Cardiac septum (tissue), 1 donor: ENCODE data around the gene POR. TPM values are rescaled to one million over a fixed set of nuclear protein-coding genes. Genes with fewer than 3 reads are reported as not detected.
"Not testable (repeated sequence)": the region's sequence is repeated elsewhere in the genome, so short reads cannot be mapped to it uniquely, and the experiment has no call there.

Experiments
- DNase-seq: peaks from one replicate; pipeline ENCODE4 v3.0.0-alpha.2; 2020; ENCODE audit warnings: low spot score
- intact Hi-C: fragments of 100-400 bp; cut with DNase I; formaldehyde crosslinking; loops from one replicate; pipeline ENCODE4 v1.14.0; 2022
- total RNA-seq: library from RNA; stranded (reverse); fragmentation: NEBNext Ultra II Directional; extraction: Animal tissue kit (Norgen Biotek cat#: 25700); gene quantifications from one replicate; pipeline ENCODE4 v1.2.1, GENCODE V29; 2021
- donor health status: DM: no; HTN: no; CAD: no.

The POR gene
- total RNA-seq, 1 donor from 2014 or later, result 39.7 TPM

DNA sequence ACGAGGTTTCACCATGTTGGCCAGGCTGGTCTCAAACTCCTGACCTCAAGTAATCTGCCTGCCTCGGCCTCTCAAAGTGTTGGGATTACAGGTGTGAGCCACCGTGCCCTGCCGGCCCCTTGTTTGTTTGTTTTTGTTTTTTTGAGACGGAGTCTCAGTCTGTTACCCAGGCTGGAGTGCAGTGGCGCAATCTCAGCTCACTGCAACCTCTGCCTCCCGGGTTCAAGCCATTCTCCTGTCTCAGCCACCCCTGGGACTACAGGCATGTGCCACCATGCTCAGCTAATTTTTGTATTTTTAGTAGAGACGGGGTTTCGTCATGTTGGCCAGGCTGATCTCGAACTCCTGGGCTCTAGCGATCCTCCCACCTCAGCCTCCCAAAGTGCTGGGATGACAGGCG is 3.8 kb upstream of the POR start:
- DNase-seq, intact Hi-C loops: not testable (repeated sequence)

DNA sequence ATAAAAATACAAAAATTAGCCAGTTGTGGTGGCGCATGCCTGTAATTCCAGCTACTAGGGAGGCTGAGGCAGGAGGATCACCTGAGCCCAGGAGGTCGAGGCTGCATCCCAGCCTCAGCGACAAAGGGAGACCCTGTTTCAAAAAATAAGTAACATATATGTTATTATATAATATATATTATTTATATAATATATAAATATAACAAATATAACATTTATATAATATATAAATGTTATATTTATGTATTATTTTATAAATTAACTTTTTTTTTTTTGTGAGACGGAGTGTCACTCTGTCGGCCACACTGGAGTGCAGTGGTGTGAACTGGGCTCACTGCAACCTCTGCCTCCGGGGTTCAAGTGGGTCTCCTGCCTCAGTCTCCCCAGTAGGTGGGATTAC is 1.5 kb upstream of the POR start:
- no peak for DNase-seq
- intact Hi-C loops, result no loop called here

DNA sequence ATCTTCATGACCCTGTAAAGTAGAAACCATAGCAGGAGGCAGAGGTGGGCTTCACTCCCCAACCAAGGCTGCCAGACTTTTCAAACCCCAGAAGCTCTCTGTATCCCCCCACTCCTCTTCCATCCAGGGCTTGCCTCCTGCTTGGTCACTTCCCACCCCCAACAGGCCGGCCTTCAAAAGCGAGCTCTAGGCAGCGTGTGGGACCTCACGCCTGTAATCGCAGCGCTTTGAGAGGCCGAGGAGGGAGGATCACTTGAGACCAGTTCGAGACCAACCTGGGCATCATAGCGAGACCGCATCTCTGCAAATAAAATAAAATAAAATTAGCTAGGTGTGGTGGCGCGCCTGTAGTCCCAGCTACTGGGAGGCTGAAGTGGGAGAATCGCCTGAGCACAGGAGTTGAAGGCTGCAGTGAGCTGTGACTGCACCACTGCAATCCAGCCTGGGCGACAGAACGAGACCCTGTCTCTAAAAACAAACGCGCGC is 743 bp upstream of the POR start:
- DNase-seq, result no peak
- intact Hi-C loops, result loop anchor here (2.0 kb wide), 1 partner anchor 35 kb away; the partner anchor contains the start of gene RHBDD2

DNA sequence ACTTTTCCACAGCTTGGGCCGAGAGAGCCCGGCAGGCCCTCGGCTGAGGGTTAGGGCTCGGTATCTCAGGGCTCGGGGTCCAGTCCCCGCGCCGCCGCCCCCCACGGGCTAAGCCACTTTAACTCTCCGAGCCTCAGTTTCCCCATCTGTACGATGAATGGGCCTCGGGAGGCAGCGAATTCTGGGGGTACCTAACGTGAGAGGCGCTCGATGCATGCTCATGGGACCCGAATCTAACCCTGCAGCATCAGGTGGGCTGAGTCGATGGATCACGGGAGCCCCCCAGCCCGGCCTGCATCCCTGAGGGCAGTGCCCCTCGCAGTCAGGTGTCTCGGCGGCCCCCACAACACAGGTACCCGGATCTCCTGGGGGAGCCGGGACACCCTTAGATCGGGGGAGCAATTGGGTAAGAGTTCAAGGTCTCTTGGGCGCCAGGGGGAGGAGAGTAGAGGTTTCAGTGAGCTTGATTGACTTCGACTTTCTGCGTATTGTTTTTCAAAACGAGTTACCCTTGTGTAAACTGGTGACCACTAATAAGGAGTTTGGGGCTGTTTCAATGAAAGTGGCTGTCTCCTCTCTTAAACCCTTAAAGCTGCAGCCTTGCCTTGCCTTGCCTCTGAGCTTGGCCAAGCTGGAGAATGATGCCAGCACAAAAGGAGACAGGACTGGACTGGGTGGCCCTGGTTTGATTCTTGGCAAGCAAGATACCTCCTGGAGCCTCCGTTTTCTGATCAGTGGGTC is 631 bp downstream of the POR start:
- no peak for DNase-seq
- intact Hi-C loops, result loop anchor here (2.0 to 5.0 kb wide), 2 partner anchors 37 to 52 kb away; partner anchors contain the start of gene RHBDD2

DNA sequence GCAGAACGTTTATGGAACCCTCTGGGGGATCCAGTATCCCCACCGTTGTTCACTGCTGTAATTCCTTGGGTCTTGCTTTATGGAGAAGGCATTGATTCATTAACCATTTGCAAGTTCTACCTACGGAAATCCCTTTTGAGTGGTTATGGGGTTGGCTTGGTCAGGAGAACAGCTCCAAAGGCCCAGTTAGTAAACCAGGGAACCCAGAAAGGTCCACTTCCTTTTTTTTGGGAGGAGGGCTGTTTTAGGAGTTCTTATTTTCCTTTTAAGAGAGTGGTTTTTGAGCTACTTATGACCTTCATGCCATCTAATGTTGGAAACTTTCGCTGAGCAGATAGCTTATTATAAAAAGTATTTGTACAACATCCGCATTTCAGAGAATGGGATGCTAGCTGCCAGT is 1.3 kb downstream of the POR start:
- intact Hi-C loops, result loop anchor here (5.0 kb wide), 1 partner anchor 51 kb away; no protein-coding TSS in a partner anchor
- no peak for DNase-seq

DNA sequence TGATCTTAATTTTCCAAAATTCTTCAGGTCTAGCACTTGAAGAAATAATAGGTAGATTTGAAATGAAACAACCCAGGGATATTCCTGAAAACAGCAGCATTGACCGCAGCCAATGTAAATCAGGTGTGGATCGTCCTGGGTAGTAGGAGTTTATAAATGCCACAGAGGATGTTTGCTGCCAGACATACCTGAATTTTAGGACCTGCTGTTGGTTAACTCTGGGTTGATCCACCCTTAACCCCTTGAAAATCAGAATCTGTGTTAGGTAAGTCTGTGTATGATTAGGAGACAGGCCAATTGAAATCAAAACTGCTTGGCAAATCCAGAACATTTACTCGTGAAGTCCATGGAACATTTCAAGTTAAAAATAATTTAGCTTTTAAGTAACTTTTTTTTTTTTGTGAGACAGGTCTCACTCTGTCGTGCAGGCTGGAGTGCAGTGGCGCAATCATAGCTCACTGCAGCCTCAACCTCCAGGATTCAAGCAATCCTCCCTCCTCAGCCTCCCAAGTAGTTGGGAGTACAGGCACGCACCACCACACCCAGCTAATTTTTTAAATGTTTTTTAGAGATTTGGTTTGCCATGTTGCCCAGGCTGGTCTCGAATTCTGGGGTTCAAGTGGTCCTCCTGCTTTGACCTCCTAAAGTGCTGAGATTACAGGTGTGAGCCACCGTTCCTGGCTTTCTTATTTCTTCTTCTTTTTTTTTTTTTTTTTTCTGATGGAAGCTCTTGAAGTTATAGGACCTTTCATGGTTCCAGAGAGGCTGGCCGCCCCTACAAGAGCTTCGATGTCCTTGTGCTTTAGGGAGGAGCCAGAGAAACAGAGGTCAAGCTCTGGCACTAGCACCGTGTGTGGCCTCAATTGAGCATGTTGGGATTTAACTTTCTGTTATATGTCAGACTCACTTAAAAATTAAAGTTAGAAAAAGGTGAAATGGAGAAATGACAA is 2.0 kb downstream of the POR start:
- intact Hi-C loops, result loop anchor here (5.0 kb wide), 1 partner anchor 50 kb away; no protein-coding TSS in a partner anchor
- no peak for DNase-seq

DNA sequence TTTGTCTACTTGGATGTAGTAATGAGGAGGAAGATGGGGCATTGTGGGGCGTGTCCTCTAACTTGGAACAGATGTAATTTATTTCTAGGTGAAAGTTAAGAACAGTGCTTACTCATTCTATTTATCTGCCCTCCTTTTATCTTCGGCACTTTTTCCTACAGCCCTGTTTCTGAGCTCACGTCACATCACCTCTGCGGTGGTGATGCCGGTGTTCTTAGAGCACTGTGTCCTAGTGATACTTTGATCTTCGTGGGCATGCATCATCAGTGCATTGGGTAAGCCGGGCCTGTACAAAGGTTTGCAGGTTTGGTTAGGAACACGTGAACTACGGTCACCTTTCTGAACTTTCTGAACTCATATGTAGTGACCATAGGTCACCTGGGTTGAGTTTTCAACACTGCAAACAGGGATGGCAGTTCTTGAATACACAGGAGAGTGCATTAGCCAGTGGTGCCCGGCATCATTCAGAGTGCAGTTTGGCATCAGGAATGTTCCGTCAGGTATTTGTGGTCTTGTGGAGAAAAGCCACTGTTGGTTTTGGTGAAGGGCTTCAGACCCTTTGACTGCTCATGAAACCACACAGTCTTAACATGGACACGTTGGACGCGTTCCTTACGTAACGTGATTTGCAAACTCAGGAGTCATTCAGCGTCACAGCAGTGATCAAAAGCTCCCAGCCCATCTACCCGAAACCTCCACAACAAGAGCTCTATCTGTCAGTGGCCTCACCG is 5.6 kb downstream of the POR start:
- DNase-seq, result no peak
- intact Hi-C loops, result no loop called here

DNA sequence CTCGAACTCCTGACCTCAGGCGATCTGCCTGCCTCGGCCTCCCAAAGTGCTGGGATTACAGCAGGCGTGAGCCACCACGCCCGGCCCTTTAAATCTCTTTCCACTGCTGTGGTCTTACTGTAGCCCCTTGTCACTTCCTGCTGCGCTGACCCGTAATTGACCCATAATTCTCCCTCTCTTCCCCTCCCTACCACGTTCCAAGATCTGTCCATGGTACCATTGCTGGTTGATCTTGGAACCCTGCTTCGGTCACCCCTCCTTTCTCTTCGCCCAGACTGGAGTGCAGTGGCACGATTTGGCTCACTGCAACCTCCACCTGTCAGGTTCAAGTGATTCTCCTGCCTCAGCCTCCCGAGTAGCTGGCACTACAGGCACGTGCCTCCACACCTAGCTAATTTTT is 6.5 kb downstream of the POR start:
- intact Hi-C loops, result no loop called here
- no peak for DNase-seq

DNA sequence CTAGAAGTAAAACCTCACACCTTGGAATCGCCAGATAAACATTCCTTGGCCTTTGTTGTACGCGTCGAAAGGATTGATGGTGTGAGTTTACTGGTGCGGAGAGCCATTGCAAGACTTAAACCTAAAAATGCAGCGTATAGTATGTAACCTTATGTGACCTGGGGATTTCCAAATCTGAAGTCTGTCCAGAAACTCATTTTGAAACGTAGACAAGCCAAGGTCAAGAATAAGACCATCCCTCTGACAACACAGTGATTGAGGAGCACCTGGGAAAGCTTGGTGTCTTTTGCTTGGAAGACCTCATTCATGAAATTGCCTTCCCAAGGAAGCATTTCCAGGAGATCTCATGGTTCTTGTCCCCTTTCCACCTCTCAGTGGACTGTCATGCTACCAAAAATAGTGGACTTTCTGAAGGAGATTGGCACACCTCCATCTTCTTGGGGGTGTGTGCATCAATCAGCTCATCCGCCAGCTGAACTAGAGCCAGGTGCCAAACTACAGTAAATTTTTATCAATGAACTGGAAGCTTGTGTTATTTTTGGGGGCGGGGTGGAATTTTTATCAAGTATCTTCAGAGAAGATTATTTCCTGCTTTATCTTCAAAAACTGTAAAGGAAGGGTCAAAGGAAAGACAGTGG is 8.1 kb downstream of the POR start:
- DNase-seq, result no peak
- intact Hi-C loops, result no loop called here

DNA sequence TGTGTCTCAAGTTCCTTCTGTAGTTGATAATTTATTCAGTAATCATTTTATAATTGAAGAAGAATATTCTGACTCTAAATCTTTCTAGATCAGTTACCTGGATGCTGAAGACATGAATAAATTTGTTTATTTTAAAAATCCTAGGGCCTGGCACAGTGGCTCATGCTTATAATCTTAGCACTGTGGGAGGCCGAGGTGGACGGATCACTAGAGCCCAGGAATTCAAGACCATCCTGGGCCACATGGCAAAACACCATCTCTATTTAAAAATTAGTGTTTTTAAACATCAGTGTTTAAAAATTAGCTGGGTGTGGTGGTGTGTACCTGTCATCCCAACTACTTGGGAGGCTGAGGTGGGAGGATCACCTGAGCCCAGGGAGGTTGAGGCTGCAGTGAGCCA is 9.3 kb downstream of the POR start:
- intact Hi-C loops, result no loop called here
- DNase-seq, result no peak

DNA sequence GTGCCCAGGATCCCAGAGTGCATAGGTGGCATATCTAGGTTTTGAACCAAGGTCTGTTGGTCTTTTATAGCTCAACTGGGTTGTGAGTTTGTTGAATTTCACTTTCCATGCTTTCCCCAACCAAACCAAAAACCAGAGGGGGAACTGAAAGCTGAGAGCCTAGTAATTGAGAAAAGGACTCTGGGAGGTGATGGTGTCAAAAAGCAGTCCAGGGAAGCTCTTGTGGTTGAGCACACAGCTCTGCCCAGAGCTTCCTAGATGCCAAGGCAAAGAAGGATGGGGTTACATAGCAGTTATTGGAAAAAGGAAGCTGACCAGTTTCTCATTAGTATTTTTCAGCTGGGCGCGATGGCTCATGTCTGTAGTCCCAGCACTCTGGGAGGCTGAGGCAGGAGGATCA is 9.9 kb downstream of the POR start:
- no peak for DNase-seq
- intact Hi-C loops, result no loop called here

DNA sequence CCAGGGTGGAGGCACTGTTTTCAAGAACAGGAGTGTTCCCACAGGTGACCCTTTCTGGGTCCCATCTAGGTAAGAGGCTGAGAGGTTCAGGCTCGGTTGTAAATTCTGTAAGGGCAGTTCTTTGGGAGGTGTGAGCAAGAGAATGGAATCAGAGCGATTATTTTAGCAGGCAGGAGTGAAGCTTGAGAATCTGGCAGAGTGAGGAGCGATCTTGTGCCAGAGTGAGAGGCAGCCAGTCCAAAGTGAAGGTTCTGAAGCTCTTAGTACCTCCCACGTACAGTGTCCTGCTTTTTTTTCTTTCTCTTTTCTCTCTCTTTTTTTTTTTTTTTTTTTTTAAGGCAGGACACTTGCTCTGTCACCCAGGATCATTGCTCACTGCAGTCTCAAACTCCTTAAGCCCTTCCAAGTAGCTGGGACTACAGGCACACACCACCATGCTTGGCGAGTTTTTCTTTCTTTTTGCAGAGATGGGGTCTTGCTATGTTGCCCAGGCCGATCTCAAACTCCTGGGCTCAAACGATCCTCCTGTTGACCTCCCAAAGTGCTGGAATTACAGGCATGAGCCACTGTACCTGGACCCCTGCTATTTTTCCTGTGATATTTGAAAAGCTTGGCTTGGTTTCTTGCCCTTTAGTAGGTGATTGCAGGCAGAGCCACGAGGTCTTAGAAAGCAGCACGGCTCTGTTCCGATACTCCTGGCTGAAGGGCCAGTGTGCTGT is 10.9 kb downstream of the POR start:
- intact Hi-C loops, result no loop called here
- DNase-seq, result no peak

DNA sequence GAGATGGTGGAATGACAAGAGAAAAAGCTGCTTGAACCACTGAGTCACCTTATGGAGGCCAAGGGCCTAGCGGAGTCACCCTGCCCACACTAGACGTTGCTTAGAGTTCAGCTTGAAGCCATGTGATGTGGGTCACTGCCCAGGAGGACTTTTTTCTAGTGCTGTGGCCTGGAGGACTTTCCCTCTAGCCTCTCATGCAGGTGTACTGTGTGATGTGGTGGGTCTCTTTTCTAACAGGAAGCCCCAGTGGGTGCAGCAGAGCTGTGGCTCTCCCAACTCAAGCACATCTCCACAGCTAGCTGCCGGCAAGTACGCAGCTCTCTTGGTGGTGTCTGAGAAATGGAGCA is 13.6 kb downstream of the POR start:
- intact Hi-C loops, result no loop called here
- DNase-seq, result no peak

DNA sequence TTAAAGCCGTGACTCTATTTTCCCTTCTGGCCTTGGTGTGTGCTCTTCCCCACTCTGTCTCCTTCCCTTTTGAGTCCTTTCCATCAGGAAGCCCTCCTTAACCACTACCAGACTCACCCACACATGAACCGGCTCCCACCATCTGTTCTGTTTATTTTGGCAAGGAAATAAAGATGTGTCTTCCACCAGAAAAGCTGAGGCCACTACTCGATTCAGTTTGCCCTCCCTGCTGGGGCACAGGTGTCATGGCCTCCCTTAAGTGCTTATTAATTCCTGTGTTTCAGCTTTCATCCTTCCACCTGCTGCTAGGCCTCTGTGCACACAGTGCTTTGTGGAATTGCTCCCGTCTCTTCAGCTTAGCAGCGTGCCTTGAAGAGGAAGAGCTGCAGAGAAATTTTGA is 16.7 kb downstream of the POR start:
- intact Hi-C loops, result no loop called here
- DNase-seq, result no peak

DNA sequence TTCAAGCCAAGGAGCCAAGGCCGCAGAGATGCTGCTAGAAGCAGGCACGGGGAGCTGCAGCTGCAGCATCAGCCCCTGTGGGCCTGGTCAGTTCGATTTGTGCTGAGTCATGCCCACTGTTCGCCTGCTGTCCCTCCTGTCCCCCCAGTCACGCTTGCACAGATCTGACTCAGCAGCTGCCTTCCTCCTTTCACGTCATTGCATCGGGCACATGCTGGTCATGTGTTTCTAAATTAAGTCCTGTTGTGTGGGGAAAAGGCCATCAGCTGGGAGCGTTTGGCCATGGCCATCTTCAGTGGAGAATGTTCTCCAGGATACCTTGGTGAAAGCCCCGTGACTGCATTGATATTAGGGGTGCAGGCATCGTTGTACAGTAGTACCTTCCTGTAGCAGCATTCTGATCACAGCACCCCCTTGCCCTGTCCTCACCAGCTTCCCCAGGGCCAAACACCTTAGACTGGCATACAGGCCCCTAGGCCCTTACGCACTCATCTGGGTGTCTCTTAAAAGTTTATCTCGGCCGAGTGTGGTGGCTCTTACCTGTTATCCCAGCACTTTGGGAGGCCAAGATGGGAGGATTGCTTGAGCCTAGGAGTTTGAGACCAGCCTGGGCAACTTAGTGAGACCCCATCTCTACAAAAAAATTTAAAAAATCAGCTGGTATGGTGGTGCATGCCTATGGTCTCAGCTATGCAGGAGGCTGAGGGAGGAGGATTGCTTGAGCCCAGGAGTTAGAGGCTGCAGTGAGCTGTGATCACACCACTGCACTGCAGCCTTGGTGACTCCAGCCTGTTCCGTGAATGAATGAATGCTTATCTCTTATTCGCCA is 23.2 kb downstream of the POR start:
- intact Hi-C loops, result no loop called here
- peak; percentile 83 for DNase-seq

DNA sequence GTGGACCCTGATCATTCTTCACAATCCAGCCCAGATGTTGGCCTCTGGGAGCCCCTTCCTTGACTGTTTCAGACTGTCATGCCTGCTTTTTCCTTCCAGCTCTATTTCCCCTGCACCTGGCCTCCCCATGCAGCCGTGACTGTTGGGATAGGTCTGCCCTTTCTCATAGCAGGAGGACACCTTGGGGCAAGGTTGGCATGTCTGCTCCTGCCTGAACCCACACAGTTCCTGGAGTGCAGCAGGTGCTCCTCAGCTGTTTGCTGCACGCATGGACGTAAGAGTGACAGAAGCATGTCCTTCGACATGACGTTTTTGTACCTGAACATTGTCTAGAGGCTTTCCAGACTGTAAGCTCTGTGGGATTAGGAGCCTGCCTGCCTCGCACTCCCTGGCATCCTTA is 24.0 kb downstream of the POR start:
- DNase-seq, result no peak
- intact Hi-C loops, result no loop called here

DNA sequence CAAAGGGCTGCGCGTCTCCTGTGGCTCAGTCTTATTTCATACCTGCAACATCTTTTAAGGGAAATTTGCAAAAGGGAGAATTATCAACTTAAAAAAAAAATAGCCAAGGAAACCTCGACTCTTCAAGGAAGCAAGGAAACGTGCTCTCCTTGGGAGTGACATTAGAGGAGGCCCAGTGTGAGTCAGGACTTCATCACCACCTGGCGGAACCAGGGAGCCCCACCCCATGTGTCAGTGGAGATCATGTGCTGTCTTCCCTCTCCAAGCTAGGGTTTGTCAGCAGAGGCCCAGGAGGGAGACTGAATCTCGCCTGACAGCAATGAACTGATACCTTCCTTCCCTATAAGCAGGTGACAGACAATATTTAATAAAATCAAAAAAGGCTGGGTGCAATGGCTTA is 28.9 kb downstream of the POR start:
- intact Hi-C loops, result no loop called here
- no peak for DNase-seq

DNA sequence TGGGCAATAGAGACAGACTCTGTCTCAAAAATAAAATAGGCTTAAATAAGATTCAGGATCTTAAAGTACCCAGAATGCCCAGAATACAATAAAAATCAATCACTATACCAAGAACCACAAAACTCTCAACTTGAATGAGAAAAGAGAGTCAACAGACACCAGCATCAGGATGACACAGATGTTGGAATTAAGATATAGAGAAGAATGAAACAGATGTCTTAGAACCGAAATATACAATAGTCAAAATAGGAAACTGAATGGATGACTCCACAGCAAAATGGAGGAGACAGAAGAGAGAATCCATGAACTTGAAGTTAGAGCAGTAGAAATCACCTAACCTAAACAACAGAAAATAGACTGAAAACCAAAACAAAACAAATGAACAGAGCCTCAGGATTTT is 29.6 kb downstream of the POR start:
- intact Hi-C loops, result no loop called here
- no peak for DNase-seq
